HG03108 (cell line): ENCODE measurements around the gene NDUFAF2.
A peak's percentile ranks its signal among the peaks of the same experiment; 100 is the strongest.
"Not testable (repeated sequence)": the region's sequence is repeated elsewhere in the genome, so short reads cannot be mapped to it uniquely, and the experiment has no call there.

Source experiments
- ATAC-seq: cut with Tn5 transposase; IDR thresholded peaks from one replicate; pipeline ENCODE4 v1.9.1; 2021; ENCODE audit warnings: moderate library complexity; ENCODE audit not compliant: unreplicated experiment

The NDUFAF2 gene

GRCh38 chr5:61167382-61167781, 222.4 kb downstream of the NDUFAF2 start:
- no peak for ATAC-seq

- ATAC-seq: no peak
Measured at GRCh38 chr5:61168951-61169350, 223.9 kb downstream of the NDUFAF2 start.

- no peak for ATAC-seq
Measured at GRCh38 chr5:61171479-61171878, 226.5 kb downstream of the NDUFAF2 start.

- no peak for ATAC-seq
Measured at GRCh38 chr5:61176631-61177030, 231.6 kb downstream of the NDUFAF2 start.

GRCh38 chr5:61177070-61177469, 232.1 kb downstream of the NDUFAF2 start:
- ATAC-seq: no peak

- ATAC-seq: peak; percentile 55
Measured at GRCh38 chr5:61177716-61178115, 232.7 kb downstream of the NDUFAF2 start.

- no peak for ATAC-seq
Measured at GRCh38 chr5:61178702-61179101, 233.7 kb downstream of the NDUFAF2 start.

- ATAC-seq: no peak
Measured at GRCh38 chr5:61180886-61181285, 235.9 kb downstream of the NDUFAF2 start.

GRCh38 chr5:61182449-61182848, 237.4 kb downstream of the NDUFAF2 start:
- ATAC-seq: no peak

- ATAC-seq: no peak
Measured at GRCh38 chr5:61183538-61183937, 238.5 kb downstream of the NDUFAF2 start.

GRCh38 chr5:61184708-61185107, 239.7 kb downstream of the NDUFAF2 start:
- no peak for ATAC-seq

GRCh38 chr5:61186634-61187033, 241.6 kb downstream of the NDUFAF2 start:
- ATAC-seq: no peak

- not testable (repeated sequence) for ATAC-seq
Measured at GRCh38 chr5:61187352-61187751, 242.3 kb downstream of the NDUFAF2 start.

- ATAC-seq: not testable (repeated sequence)
Measured at GRCh38 chr5:61187826-61188225, 242.8 kb downstream of the NDUFAF2 start.

GRCh38 chr5:61198606-61199005, 253.6 kb downstream of the NDUFAF2 start:
- ATAC-seq: no peak

- peak; percentile 61 for ATAC-seq
Measured at GRCh38 chr5:61200582-61201155, 255.7 kb downstream of the NDUFAF2 start.

GRCh38 chr5:61202213-61202612, 257.2 kb downstream of the NDUFAF2 start:
- no peak for ATAC-seq
